Adrenal gland (tissue), 5 donors: ENCODE data around the gene SULT1C3.

Experiments
- POLR2A ChIP-seq, 2 donors: fragments of 450-650 bp; IDR thresholded peaks; one replicate each; pipeline ENCODE4 v1.6.1; 2017; ENCODE audit warnings: antibody characterized with exemption in 2 of 2, mild to moderate bottlenecking in 2 of 2, moderate library complexity in 1 of 2
- TF ChIP-seq, protein P1 (sequence below), 6 experiments: fragments of 450-650 bp in 4 of 6; fragments of 200-600 bp in 2 of 6; sonication (generic) in 1 of 6; IDR thresholded peaks; 1 replicate in 5 of 6; 2 replicates in 1 of 6; pipeline versions ENCODE4 v1.5.1 to v1.8.0; 2016 to 2021; ENCODE audit warnings: antibody characterized with exemption in 6 of 6, mild to moderate bottlenecking in 2 of 6, moderate library complexity in 1 of 6
- donor health status: DM: no; HTN: no; CAD: no.

DNA sequence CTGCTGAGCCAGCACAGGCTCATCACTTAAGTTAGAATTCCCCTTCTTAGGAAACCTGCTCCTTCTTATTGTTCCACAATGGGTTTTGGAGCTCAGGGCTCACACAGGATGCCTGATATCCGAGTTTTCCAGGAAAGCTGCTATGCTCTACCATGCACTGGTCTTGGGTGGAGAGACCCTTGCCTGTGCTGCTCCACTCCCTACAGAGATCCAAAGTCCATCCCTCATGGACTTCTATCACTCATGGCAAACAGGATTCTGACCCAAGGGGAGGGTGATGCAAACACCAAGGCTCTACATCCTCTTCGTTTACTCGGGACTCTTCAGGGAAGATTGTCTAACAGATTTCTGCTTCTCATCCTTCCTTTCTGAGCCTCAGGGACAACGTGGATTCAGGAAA lies 54.1 kb downstream of the SULT1C3 start:
- TF ChIP-seq, protein P1, sequence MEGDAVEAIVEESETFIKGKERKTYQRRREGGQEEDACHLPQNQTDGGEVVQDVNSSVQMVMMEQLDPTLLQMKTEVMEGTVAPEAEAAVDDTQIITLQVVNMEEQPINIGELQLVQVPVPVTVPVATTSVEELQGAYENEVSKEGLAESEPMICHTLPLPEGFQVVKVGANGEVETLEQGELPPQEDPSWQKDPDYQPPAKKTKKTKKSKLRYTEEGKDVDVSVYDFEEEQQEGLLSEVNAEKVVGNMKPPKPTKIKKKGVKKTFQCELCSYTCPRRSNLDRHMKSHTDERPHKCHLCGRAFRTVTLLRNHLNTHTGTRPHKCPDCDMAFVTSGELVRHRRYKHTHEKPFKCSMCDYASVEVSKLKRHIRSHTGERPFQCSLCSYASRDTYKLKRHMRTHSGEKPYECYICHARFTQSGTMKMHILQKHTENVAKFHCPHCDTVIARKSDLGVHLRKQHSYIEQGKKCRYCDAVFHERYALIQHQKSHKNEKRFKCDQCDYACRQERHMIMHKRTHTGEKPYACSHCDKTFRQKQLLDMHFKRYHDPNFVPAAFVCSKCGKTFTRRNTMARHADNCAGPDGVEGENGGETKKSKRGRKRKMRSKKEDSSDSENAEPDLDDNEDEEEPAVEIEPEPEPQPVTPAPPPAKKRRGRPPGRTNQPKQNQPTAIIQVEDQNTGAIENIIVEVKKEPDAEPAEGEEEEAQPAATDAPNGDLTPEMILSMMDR (IDR thresholded peaks at IDR 0.05), result no peak
- TF ChIP-seq POLR2A (IDR thresholded peaks at IDR 0.05), result no peak
